ENCODE data around the gene KLHL33.

The KLHL33 gene

GRCh38 chr14:20424851-20425250 is 11.1 kb downstream of the KLHL33 start:
- H3K4me1 ChIP-seq (ENCODE audit: control insufficient read depth, insufficient read depth, low read depth, low read length): peaks cover 3% of the 10 kb centered on the region
- no peaks in the 10 kb centered on the region for H3K79me1 ChIP-seq (replicated peaks; ENCODE audit: low read length, poor library complexity, severe bottlenecking)
- H3K4me2 ChIP-seq (ENCODE audit: low read length, poor library complexity, severe bottlenecking): no peak overlapping the region
- no peaks in the 10 kb centered on the region for H3K9me3 ChIP-seq (ENCODE audit: control insufficient read depth, low read length)
- no peak overlapping the region for H2AK5ac ChIP-seq (ENCODE audit: low read length, severe bottlenecking)
- H2AFZ ChIP-seq (ENCODE audit: low read depth, low read length): no peak overlapping the region
- H3K23ac ChIP-seq (ENCODE audit: low read length in 2 of 2): no peak overlapping the region
- H2BK120ac ChIP-seq (ENCODE audit: low read depth, low read length): no peak overlapping the region
- H3K9ac ChIP-seq (ENCODE audit: low read length): no peak overlapping the region
- no peak overlapping the region for H3K18ac ChIP-seq (ENCODE audit: low read depth in 1 of 2, low read length in 2 of 2)
- H3K14ac ChIP-seq (ENCODE audit: low read length in 2 of 2): no peak overlapping the region
- no peak overlapping the region for H4K8ac ChIP-seq (ENCODE audit: low read length)
- DNase-seq: no peak
- H3K27ac ChIP-seq (ENCODE audit: low read length, poor library complexity, severe bottlenecking): no peak overlapping the region
- H2BK15ac ChIP-seq (ENCODE audit: low read depth, poor library complexity, severe bottlenecking): no peak overlapping the region
- H3K27me3 ChIP-seq (ENCODE audit: control insufficient read depth in 1 of 2, insufficient read depth in 1 of 2, low read length in 2 of 2): no peaks in the 10 kb centered on the region
- no peak overlapping the region for H3K4ac ChIP-seq (ENCODE audit: low read depth in 1 of 2, low read length in 2 of 2)
- H2BK5ac ChIP-seq (ENCODE audit: low read depth, low read length, poor library complexity, severe bottlenecking): no peak overlapping the region
- no peaks in the 10 kb centered on the region for H3K36me3 ChIP-seq (ENCODE audit: control insufficient read depth in 1 of 2, insufficient read depth in 2 of 2, low read depth in 1 of 2, low read length in 2 of 2)
- H2BK12ac ChIP-seq (ENCODE audit: low read length in 2 of 2): no peak overlapping the region
- WGBS: 52% methylated on average over 1 of the region's 2 CpGs
- H3K4me3 ChIP-seq (ENCODE audit: insufficient read depth in 1 of 2, low read depth in 1 of 2, low read length in 2 of 2): no peak overlapping the region
- no peak overlapping the region for H4K91ac ChIP-seq (ENCODE audit: low read length)

- no CpG with 5 or more reads among the region's 2 CpGs for WGBS
- no peaks in the 10 kb centered on the region for H3K9me3 ChIP-seq (ENCODE audit: control insufficient read depth, low read length)
- H3K23ac ChIP-seq (ENCODE audit: low read length in 2 of 2): no peak overlapping the region
- DNase-seq: no peak
- no peak overlapping the region for H3K14ac ChIP-seq (ENCODE audit: low read length in 2 of 2)
- H3K4me2 ChIP-seq (ENCODE audit: low read length, poor library complexity, severe bottlenecking): no peak overlapping the region
- no peak overlapping the region for H2AK5ac ChIP-seq (ENCODE audit: low read length, severe bottlenecking)
- H2BK120ac ChIP-seq (ENCODE audit: low read depth, low read length): no peak overlapping the region
- H4K91ac ChIP-seq (ENCODE audit: low read length): no peak overlapping the region
- H4K8ac ChIP-seq (ENCODE audit: low read length): no peak overlapping the region
- no peak overlapping the region for H3K18ac ChIP-seq (ENCODE audit: low read depth in 1 of 2, low read length in 2 of 2)
- no peak overlapping the region for H3K4ac ChIP-seq (ENCODE audit: low read depth in 1 of 2, low read length in 2 of 2)
- no peaks in the 10 kb centered on the region for H3K79me1 ChIP-seq (replicated peaks; ENCODE audit: low read length, poor library complexity, severe bottlenecking)
- H3K9ac ChIP-seq (ENCODE audit: low read length): no peak overlapping the region
- H2BK15ac ChIP-seq (ENCODE audit: low read depth, poor library complexity, severe bottlenecking): no peak overlapping the region
- H3K27me3 ChIP-seq (ENCODE audit: control insufficient read depth in 1 of 2, insufficient read depth in 1 of 2, low read length in 2 of 2): no peaks in the 10 kb centered on the region
- no peak overlapping the region for H2AFZ ChIP-seq (ENCODE audit: low read depth, low read length)
- H3K4me3 ChIP-seq (ENCODE audit: insufficient read depth in 1 of 2, low read depth in 1 of 2, low read length in 2 of 2): no peak overlapping the region
- no peak overlapping the region for H2BK12ac ChIP-seq (ENCODE audit: low read length in 2 of 2)
- no peaks in the 10 kb centered on the region for H3K4me1 ChIP-seq (ENCODE audit: control insufficient read depth, insufficient read depth, low read depth, low read length)
- no peak overlapping the region for H2BK5ac ChIP-seq (ENCODE audit: low read depth, low read length, poor library complexity, severe bottlenecking)
- no peaks in the 10 kb centered on the region for H3K36me3 ChIP-seq (ENCODE audit: control insufficient read depth in 1 of 2, insufficient read depth in 2 of 2, low read depth in 1 of 2, low read length in 2 of 2)
- H3K27ac ChIP-seq (ENCODE audit: low read length, poor library complexity, severe bottlenecking): no peak overlapping the region
These were observed 13.1 kb downstream of the KLHL33 start for GRCh38 chr14:20422886-20423285.

DNA sequence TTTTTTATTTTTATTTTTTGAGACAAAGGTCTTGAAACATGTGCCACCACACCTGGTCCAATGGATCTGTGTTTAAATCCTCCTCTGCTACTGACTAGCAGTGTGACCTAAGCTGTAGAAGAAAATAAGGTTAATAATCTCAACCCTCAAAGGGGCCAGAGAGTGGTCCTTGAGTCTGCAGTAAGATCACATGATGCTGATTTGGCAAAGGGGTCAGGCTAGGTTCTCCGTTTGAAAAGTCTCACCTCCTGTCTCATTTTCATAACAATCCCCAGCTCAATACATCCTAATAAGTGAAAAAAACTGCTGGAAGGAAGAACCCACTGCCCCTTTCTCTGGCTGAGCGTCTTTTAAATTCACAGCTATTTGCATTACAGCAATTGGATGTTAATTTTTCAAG is 14.7 kb downstream of the KLHL33 start:
- Histone ChIP-seq H3K9me3 (ENCODE audit: control insufficient read depth, low read length) (no peaks in the 10 kb centered on the region), H3K27me3 (ENCODE audit: control insufficient read depth in 1 of 2, insufficient read depth in 1 of 2, low read length in 2 of 2) (no peaks in the 10 kb centered on the region), H3K36me3 (ENCODE audit: control insufficient read depth in 1 of 2, insufficient read depth in 2 of 2, low read depth in 1 of 2, low read length in 2 of 2) (no peaks in the 10 kb centered on the region), H3K4ac (ENCODE audit: low read depth in 1 of 2, low read length in 2 of 2) (no peak overlapping the region), H4K8ac (ENCODE audit: low read length) (no peak overlapping the region), H2BK5ac (ENCODE audit: low read depth, low read length, poor library complexity, severe bottlenecking) (no peak overlapping the region), H3K23ac (ENCODE audit: low read length in 2 of 2) (no peak overlapping the region), H3K27ac (ENCODE audit: low read length, poor library complexity, severe bottlenecking) (no peak overlapping the region), H2BK12ac (ENCODE audit: low read length in 2 of 2) (no peak overlapping the region), H3K79me1 (replicated peaks; ENCODE audit: low read length, poor library complexity, severe bottlenecking) (no peaks in the 10 kb centered on the region), H3K18ac (ENCODE audit: low read depth in 1 of 2, low read length in 2 of 2) (no peak overlapping the region), H3K14ac (ENCODE audit: low read length in 2 of 2) (no peak overlapping the region), H3K4me1 (ENCODE audit: control insufficient read depth, insufficient read depth, low read depth, low read length) (no peaks in the 10 kb centered on the region), H2BK120ac (ENCODE audit: low read depth, low read length) (no peak overlapping the region), H3K4me3 (ENCODE audit: insufficient read depth in 1 of 2, low read depth in 1 of 2, low read length in 2 of 2) (no peak overlapping the region), H3K9ac (ENCODE audit: low read length) (no peak overlapping the region), H3K4me2 (ENCODE audit: low read length, poor library complexity, severe bottlenecking) (no peak overlapping the region), H2AFZ (ENCODE audit: low read depth, low read length) (no peak overlapping the region), H4K91ac (ENCODE audit: low read length) (no peak overlapping the region), H2BK15ac (ENCODE audit: low read depth, poor library complexity, severe bottlenecking) (no peak overlapping the region), H2AK5ac (ENCODE audit: low read length, severe bottlenecking) (no peak overlapping the region)
- WGBS: 10% methylated on average over 2 of the region's 2 CpGs
- no peak for DNase-seq

GRCh38 chr14:20419419-20419818 is 16.5 kb downstream of the KLHL33 start:
- Histone ChIP-seq H3K27ac (ENCODE audit: low read length, poor library complexity, severe bottlenecking) (no peak overlapping the region), H2BK120ac (ENCODE audit: low read depth, low read length) (no peak overlapping the region), H4K8ac (ENCODE audit: low read length) (no peak overlapping the region), H3K4me3 (ENCODE audit: insufficient read depth in 1 of 2, low read depth in 1 of 2, low read length in 2 of 2) (no peak overlapping the region), H3K4ac (ENCODE audit: low read depth in 1 of 2, low read length in 2 of 2) (no peak overlapping the region), H3K4me2 (ENCODE audit: low read length, poor library complexity, severe bottlenecking) (no peak overlapping the region), H3K18ac (ENCODE audit: low read depth in 1 of 2, low read length in 2 of 2) (no peak overlapping the region), H2AFZ (ENCODE audit: low read depth, low read length) (no peak overlapping the region), H3K23ac (ENCODE audit: low read length in 2 of 2) (no peak overlapping the region), H3K9ac (ENCODE audit: low read length) (no peak overlapping the region), H3K27me3 (ENCODE audit: control insufficient read depth in 1 of 2, insufficient read depth in 1 of 2, low read length in 2 of 2) (no peaks in the 10 kb centered on the region), H4K91ac (ENCODE audit: low read length) (no peak overlapping the region), H2BK12ac (ENCODE audit: low read length in 2 of 2) (no peak overlapping the region), H3K36me3 (ENCODE audit: control insufficient read depth in 1 of 2, insufficient read depth in 2 of 2, low read depth in 1 of 2, low read length in 2 of 2) (no peaks in the 10 kb centered on the region), H3K4me1 (ENCODE audit: control insufficient read depth, insufficient read depth, low read depth, low read length) (no peaks in the 10 kb centered on the region), H2AK5ac (ENCODE audit: low read length, severe bottlenecking) (no peak overlapping the region), H2BK15ac (ENCODE audit: low read depth, poor library complexity, severe bottlenecking) (no peak overlapping the region), H2BK5ac (ENCODE audit: low read depth, low read length, poor library complexity, severe bottlenecking) (no peak overlapping the region), H3K9me3 (ENCODE audit: control insufficient read depth, low read length) (no peaks in the 10 kb centered on the region), H3K79me1 (replicated peaks; ENCODE audit: low read length, poor library complexity, severe bottlenecking) (no peaks in the 10 kb centered on the region), H3K14ac (ENCODE audit: low read length in 2 of 2) (no peak overlapping the region)
- DNase-seq: no peak
- 64% methylated on average over 1 of the region's 1 CpG for WGBS
